Measurements from ENCODE around the gene SEC63.
"Not testable (repeated sequence)": the region's sequence is repeated elsewhere in the genome, so short reads cannot be mapped to it uniquely, and the experiment has no call there.

The SEC63 gene, protein sequence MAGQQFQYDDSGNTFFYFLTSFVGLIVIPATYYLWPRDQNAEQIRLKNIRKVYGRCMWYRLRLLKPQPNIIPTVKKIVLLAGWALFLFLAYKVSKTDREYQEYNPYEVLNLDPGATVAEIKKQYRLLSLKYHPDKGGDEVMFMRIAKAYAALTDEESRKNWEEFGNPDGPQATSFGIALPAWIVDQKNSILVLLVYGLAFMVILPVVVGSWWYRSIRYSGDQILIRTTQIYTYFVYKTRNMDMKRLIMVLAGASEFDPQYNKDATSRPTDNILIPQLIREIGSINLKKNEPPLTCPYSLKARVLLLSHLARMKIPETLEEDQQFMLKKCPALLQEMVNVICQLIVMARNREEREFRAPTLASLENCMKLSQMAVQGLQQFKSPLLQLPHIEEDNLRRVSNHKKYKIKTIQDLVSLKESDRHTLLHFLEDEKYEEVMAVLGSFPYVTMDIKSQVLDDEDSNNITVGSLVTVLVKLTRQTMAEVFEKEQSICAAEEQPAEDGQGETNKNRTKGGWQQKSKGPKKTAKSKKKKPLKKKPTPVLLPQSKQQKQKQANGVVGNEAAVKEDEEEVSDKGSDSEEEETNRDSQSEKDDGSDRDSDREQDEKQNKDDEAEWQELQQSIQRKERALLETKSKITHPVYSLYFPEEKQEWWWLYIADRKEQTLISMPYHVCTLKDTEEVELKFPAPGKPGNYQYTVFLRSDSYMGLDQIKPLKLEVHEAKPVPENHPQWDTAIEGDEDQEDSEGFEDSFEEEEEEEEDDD

DNA sequence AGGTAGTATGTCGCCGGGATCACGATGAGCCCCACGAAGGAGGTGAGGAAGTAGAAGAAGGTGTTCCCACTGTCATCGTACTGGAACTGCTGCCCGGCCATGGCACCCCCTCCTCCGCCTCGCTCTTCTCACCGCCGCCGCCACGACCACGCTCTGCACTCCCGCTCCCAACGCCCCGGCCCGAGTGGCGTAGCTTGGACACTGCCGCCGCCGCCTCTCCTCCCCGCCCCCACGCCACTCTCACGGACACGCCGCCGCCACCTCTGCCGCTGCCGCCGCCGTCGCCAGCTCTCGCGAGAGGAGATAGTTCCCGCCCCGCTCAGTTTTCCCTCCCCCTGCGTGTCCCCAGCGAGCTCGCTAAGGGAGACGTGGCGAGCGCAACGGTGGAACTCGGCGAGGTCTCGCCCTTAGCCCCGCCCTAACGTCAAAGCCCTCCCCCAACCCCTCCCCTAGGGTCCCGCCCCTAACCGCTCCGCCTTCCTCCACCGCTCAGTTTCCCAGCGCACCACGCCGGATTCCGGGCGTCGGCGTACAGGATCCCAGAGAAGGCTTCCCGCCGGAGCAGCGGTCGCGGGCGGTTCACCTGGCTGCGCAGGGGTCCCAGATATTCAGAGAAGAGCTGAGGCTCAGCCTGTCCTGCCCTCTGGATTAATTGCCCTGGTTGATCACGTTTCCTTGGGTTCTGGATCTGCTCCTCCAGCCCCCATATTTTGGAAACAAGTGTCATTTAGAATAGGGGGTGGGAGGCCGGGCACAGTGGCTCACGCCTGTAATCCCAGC is at the start of gene SEC63:
Gene SEC63 (minus strand): TSS at position 300 of the 780 bp plus-strand sequence. CDS start 199 bp downstream, at position 101.
- peak; percentile 83 for DNase-seq

DNA sequence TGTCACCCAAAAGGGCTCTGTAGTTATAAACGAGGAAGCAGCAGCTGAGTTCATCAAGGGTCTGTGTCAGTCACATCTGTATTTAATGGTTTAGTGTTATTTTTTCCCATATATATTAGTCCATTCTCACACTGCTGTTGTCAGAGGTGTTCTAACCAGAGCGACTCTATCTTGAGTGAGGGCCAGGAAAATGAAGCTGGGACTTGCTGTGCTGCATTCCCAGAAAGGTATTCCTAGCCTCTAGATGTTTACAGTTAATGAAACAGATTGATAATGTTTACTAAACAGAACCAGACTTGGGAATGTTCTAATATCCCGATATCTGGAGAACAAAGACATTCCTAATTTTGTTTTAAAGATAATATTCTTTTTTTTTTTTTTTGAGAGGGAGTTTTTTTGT is 48.0 kb upstream of the SEC63 start:
- DNase-seq: no peak

DNA sequence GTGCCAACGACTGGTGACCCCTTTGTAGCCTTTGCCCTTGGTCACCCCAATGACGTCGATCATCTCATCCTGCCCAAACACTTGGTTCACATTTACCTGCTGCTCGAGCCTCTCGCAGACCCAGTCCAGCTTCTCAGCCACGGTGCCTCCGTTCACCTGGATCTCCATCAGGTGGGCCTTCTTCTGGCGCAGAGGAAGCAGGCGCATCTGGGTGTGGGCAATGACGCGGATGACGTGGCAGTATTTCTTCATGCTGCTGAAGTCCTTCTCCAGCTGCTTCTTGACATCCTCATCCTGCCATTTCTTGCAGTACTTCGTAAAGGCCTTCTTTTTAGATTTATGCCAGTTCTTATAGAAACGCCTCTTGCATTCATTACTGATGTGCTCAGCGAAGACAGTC is 46.9 kb upstream of the SEC63 start:
- DNase-seq: no peak

DNA sequence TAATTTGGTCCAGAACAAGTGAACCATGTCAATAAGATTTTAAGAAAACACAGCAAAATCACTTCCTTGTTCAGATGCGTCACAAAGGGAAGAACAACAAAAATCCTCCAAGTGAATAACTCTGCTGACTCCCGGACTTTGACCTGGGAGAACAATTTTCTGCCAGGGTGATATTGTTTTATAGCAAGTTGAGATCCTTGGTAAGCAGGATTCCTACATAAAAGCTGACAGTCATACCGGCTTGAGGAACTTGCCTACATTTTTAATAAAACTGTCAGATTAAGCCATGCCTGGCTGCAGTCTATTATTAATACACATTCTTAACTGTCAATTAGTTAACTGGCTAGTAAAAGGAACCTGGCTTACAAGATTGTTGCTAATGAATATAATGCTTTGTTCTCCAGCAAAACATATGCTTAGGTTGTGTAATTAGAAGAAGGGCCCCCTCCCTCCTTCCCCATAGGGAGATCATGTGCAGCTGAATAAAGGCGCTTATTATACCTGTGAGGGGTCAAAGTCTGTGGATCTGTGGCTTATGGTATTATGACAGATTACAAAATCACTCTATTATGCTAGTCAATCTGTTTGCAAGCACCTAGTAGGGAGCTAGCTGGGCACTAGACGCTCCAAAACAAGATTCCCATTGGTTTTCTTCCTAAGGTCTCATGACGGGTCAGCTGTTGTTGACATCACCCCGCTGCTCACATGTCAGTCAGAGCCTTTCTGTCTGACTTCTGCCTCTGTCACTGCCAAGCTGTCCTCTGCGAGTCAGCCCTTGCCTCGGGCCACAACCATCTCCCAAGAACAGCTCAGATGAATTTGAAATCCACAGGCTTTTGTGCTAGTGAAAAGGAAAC is 44.6 kb upstream of the SEC63 start:
- DNase-seq: no peak

DNA sequence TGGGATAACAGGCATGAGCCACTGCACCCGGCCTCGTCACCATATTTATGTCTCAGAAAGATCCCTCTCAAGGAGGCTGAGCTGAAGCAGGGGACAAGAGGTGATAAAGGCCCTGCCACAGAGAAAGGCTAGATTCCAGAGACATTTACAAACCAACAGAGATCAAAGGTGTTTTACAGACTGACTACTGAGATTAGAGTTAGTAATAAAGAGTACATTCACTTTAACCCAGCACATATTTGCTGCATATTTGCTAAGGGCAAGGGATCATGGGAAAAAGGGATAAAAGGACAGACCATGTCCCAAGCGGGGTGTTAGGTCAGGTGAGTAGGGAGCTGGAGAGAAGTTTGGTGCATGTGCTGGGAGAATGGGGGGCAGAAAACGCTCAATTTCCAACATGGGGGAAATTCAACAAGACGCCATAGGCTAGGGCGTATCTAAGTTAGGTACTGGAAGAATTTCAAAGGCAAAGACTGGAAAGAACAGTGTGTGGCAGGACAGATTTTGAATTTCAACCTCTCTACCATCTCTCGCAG is 43.8 kb upstream of the SEC63 start:
- no peak for DNase-seq

DNA sequence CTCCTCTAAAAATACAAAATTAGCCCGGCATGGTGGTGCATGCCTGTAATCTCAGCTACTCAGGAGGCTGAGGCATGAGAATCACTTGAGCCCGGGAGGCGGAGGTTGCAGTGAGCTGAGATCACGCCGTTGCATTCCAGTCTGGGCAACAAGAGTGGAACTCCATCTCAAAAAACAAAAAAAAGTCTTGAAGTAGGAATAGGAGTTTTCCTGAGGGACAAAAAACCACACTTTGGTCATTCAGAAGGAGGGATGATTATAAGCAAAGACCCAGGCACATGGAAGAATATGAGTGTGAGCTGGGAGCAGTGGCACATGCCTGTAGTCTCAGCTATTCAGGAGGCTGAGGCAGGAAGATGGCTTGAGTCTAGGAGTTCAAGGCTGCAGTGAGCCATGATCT is 42.3 kb upstream of the SEC63 start:
- DNase-seq: not testable (repeated sequence)

DNA sequence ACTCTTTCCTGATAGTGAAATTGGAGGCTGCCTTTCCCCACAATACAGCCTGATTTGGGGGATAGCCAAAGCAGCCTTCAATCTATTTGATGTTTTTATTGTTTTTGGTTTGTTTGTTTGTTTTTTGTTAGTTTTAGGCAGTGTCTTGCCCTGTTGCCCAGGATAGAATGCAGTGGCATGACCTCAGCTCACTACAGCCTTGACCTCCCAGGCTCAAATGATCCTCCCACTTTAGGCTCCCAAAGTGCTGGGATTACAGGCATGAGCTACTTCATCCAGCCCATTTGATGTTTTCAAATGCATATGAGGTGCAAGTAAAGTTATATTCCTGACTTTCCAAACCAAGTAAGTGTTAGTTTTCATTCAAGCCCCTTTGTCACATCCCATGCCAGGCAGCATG is 41.3 kb upstream of the SEC63 start:
- DNase-seq: no peak

DNA sequence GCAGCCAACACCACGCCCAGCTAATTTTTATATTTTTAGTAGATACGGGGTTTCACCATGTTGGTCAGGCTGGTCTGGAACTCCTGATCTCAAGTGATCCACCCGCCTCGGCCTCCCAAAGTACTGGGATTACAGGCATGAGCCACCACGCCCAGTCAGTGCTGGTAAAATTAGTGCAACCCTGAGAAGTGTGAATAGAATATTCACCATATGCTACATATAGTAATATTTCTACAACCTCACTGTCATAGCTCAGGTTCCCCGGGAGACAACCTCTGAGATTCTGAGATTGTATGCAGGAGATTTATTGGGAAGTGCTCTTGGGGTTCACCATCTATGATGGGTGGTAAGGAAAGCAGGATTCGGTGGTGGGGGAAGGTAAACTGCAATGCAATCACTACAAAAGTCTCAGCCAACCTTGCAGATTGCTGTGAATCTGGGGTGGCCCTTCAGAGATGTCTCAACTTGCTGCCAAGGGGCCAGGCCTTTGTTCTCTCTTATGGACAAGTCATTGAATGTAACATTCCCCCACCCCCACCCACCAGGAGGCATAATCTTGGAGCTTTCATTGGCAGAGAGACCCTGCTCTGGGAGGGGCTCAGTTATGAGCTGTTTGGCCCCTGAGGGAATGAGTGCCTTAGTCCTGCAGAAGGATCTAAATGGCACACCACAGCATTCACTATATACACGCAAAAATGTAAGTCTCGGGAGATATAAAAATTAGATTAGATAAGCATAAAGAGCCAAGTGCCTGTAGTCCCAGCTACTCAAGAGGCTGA is 34.0 kb upstream of the SEC63 start:
- no peak for DNase-seq

DNA sequence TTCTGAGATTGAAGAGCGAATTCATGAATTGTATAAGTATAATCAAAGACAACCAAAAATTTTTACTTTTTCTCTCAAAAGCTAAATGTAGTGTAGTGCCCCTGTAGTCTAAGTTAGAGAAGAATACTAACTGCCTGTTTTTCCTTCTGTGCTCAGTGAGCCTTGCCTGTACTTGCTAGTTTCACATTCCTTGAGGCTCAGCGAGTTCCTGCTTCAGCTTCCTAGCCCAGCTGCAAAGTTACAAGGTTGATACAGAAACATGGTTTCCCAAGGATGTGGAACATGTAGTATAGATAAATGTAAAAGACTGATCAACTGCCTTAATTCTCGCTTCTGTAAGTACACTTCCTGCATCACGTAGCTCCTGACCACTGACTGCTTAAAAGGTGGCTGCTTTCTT is 33.1 kb upstream of the SEC63 start:
- DNase-seq: no peak

DNA sequence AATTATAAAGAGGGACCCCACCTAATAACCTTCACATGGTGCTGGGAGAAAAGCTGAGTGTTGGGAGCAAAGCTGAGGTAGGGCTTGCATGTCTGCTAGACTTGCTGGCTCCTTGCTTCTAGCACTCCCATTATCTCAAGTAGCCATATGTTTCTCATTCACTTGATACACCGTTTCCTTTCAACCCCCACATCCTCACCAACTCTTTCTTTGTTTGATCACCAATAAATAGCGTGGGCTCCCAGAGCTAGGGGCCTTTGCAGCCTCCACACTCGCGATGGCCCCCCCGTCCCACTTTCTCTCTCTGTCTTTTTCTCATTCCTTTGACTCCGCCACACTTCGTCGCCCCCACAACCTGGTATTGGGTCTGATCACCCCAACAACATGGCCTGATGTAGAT is 32.6 kb upstream of the SEC63 start:
- not testable (repeated sequence) for DNase-seq

DNA sequence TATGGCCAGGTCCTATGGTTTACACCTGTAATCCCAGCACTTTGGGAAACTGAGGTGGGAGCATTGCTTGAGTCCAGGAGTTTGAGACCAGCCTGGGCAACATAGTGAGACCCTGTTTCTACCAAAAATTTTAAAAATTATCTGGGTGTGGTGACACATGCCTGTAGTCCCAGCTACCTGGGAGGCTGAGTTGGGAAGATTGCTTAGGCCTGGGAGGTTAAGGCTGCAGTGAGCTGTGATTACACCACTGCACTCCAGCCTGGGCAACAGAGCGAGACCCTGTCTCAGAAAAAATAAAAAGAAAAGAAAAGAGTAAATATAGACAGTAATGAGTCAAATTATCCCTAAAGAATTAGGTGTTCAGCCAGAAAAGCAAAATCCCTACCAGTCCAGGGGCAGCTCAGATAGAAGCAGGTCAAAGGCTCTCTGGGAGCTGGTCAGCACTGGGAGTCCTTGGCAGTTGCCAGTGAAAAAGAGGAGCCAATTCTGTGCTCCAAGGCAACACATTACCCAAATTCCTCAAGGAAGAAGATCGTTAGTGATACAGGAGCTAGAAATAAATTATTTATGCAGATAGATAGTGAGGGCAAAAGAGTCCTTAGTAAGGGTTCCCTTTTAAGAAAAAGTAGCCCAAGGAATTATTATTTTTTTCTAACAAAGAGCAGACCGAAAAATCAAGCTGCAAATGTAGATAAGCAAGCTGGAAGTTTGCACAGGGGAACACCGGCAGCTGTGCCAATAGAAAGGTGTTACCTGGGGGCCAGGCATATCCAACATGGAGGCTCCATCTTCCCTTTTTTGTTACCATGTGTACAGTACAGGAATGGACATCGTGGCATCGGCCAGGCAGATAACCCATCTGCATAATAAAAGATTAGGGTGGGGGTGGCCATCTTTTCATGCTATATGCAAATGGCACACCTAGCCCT is 31.4 kb upstream of the SEC63 start:
- DNase-seq: no peak

DNA sequence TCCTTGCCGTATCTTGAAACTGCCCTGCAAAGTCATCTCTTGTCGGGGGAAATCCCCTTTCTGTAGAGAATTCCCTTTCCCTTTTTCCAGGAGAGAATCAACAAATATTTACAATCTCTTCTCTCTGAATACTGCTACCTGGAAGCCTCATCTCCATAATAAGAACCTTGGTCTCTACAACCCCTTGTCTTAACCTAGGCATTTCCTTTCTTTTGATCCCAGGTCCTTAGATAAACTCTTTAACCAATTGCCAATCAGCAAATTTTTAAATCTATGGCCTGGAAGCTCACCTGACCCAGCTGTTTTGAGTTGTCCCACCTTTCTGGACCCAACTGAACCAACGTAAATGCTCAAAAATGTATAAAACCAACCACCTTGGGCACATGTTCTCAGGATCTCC is 30.6 kb upstream of the SEC63 start:
- no peak for DNase-seq

DNA sequence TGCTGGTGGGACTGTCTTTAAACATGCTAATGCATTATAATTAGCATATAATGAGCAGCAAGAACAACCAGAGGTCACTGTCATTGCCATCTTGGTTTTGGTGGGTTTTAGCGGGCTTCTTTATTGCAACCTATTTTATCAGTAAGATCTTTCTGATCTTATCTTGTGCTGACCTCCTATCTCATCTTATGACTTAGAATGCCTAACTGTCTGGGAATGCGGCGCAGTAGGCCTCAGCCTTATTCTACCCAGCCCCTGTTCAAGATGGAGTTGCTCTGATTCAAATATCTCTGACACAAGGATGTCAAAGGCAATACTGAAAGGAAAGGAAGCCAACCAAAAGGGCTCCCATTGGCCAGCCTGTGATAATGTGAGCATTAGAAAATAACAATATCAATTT is 29.8 kb upstream of the SEC63 start:
- no peak for DNase-seq

DNA sequence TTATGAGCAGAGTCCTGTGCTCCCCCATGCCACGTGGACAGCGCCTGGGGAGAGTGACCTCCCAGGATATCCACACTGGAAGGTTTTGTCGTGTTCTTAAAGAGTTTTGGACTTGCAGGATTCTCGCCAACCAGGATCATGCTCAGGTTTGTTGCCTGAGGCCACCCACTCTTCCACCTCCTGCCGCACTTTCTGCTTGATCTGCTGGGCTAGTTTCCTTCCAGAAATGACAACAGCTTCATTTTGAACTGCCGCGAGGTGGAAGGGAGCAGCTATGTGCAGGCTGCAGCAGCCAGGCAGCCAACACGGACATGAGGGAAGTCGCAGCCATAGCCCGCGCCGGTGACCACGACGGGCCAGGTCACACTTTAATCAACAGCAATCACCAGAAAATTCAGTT is 27.7 kb upstream of the SEC63 start:
- DNase-seq: no peak

DNA sequence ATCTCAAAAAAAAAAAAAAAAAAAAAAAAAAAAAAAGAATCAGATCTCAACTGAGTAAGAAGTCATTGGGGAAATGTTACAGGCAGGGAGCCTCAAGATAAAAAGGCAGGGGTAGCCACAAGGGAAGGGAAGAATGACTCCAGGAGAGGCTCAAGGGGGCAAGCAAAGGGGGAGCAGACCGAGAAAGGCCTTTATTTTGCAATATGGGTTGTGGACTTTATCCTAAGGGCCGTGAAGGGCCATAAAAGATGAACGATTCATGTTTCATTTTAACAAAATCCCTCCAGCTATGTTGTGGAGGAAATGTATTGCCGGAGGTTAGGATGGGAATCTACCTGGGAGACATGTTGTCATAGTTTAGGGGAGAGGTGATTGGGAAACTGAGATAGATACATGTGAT is 25.8 kb upstream of the SEC63 start:
- no peak for DNase-seq

DNA sequence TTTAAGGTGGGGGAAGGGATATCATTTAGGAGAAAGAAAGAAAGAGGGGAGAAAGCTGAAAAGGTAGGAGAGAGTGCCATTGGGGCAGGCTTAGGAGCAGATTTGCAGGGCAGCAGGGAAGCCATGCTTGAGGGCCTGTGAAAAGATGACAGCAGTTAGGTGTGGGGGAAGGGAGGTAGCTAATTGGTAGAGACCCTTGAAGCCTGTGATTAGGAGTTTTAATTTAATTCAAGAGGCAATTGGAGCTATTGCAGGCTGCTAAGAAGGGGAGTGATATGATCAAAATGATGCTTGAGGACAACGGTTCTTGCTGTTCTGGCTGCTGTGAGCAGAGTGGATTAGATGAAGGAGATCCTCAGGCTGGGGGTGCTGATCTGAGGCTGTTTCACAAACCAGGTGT is 24.5 kb upstream of the SEC63 start:
- no peak for DNase-seq

DNA sequence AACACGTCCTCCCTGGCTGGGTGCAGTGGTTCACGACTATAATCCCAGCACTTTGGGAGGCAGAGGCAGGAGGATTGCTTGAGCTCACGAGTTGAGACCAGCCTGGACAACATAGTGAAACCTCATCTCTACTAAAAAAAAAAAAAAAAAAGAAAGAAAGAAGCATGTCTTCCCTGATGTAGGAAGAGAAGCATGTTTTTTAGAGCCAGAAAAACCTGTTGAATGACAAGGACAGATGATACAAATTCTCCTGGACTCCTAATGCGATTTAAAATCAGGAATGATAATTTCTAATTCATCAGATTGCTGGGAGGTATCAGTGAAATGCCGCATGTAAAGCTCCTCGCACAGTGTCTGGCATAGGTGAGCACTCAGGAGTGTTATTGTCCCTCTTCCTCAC is 23.7 kb upstream of the SEC63 start:
- no peak for DNase-seq

DNA sequence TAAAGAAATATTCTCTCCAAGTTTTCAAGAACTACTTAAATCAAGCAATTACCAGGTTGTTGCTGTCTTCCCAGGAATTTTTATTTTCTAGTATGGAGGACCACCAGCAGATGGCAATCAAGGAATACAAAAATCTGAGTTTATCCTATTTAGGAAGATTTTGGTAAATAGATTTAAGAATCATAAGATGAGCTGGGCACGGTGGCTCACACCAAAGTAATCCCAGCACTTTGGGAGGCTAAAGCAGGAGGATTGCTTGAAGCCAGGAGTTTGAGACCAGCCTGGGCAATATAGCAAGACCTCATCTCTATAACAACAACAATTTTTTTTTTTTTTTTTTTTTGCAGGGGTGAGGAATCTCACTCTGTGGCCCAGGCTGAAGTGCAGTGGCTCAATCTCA is 19.3 kb upstream of the SEC63 start:
- peak; percentile 62 for DNase-seq

DNA sequence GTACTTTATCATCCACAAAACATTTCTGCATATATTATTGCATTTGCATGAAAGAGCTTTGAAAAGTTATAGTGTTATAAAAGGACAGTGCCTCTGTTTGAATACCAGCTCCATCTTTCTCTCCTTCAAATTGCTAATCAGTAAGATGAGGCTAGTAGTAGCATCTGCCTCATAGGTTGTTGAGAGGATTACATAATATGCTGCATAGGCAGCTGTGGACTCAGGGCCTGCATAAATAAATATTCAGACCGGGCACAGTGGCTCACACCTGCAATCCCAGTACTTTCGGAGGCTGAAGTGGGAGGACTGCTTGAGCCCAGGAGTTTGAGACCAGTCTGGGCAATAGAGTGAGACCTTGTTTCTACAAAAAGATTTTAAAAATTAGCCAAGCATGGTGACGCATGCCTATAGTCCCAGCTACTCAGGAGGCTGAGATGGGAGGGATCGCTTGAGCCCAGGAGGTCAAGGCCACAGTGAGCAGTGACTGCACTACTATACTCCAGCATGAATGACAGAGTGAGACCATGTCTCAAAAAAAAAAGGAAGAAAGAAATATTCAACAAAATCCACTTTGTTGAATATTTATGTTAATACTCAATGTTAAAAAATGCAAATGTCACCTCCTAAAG is 18.3 kb upstream of the SEC63 start:
- no peak for DNase-seq

DNA sequence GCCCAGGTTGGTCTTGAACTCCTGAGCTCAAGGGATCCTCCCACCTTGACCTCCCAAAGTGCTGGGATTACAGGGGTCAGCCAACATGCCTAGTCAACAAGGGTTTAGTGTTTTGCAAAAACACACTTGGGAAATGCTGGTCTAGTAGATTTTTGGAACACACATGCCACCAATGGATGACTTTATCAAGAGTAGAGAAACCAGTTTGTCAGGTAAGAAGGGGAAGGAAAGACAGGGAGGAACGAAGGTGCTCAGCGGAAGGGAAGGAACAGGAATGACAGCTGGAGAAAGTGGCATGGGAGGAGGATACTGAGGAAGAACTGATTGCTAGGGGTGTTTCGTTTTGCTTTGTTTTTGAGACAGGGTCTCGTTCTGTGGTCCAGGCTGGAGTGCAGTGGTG is 15.6 kb upstream of the SEC63 start:
- DNase-seq: no peak

Data from NCI-H1694 (cell line).